ENCODE results near the gene CD151. TPM values are rescaled to one million over a fixed set of nuclear protein-coding genes. Genes with fewer than 3 reads are reported as not detected.

The CD151 gene
- total RNA-seq, 2 experiments from 2014 or later, result 28.0 to 28.6 TPM

GRCh38 chr11:880447-880846, 47.7 kb downstream of the CD151 start:
- Mint-ChIP-seq H3K9me3 (no peaks in the 10 kb centered on the region), H3K27me3 (no peaks in the 10 kb centered on the region), H3K27ac (no peak overlapping the region), H3K4me1 (no peaks in the 10 kb centered on the region), H3K36me3 (ENCODE audit: low read depth) (no peaks in the 10 kb centered on the region), H3K4me3 (no peak overlapping the region)
- DNase-seq, result no peak
- ChIA-PET POLR2A (no interaction called here), CTCF (no interaction called here)

GRCh38 chr11:882596-882995, 49.8 kb downstream of the CD151 start:
- POLR2A ChIA-PET, result no interaction called here
- DNase-seq, result no peak
- no peak overlapping the region for H3K4me3 Mint-ChIP-seq
- H3K27ac Mint-ChIP-seq, result no peak overlapping the region
- H3K4me1 Mint-ChIP-seq, result no peaks in the 10 kb centered on the region
- no peaks in the 10 kb centered on the region for H3K36me3 Mint-ChIP-seq (ENCODE audit: low read depth)
- CTCF ChIA-PET, result no interaction called here
- no peaks in the 10 kb centered on the region for H3K9me3 Mint-ChIP-seq
- H3K27me3 Mint-ChIP-seq, result no peaks in the 10 kb centered on the region

DNA sequence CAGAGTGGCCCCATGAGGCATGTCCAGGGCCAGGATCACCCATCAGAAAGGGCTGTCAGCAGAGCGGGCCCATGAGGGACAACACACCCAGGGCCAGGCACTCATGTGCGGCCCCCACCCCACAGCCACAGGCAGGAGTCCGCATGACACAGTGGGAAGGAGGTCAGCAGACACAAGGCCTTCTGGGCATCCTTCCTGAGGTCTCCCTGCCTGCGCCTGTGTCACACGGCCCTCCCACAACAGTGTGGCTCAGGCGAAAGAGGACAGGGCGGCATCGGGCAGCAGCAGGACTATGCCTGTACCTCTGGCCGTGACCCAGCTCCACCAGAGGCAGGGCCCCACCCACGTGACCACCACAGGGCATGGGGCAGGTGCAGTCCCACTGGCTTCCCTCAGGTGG, 50.8 kb downstream of the CD151 start:
- POLR2A ChIA-PET, result no interaction called here
- no peaks in the 10 kb centered on the region for H3K36me3 Mint-ChIP-seq (ENCODE audit: low read depth)
- H3K27me3 Mint-ChIP-seq, result no peaks in the 10 kb centered on the region
- CTCF ChIA-PET, result no interaction called here
- DNase-seq, result no peak
- H3K4me3 Mint-ChIP-seq, result no peak overlapping the region
- H3K27ac Mint-ChIP-seq, result no peak overlapping the region
- H3K4me1 Mint-ChIP-seq, result no peaks in the 10 kb centered on the region
- no peaks in the 10 kb centered on the region for H3K9me3 Mint-ChIP-seq

DNA sequence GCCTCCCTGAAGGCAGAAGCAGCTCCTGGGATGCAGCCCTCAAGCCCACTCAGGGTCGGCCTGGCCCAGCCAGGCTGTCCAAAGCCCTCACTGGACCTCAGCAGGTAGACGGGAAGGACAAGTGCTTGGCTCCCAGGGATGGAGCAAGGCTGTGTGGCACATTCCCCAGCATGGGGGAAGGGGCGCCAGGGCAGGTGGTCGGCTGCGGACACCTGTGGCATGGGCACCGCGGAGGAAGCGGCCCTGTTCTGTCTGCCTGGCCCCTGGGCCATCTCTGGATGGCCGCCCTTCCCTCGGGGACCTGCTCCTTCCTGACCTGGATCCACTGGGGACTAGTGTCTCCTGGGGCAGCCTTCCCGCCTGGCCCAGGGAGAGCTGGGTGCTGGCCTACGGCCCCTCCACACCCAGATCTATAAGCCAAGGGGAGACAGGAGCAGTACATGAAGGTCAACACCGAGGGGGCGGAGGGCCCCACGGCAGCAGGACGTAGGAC, 51.9 kb downstream of the CD151 start:
- ChIA-PET POLR2A (no interaction called here), CTCF (no interaction called here)
- H3K4me3 Mint-ChIP-seq, result no peak overlapping the region
- no peaks in the 10 kb centered on the region for H3K36me3 Mint-ChIP-seq (ENCODE audit: low read depth)
- DNase-seq, result no peak
- no peak overlapping the region for H3K27ac Mint-ChIP-seq
- no peaks in the 10 kb centered on the region for H3K27me3 Mint-ChIP-seq
- H3K9me3 Mint-ChIP-seq, result no peaks in the 10 kb centered on the region
- no peaks in the 10 kb centered on the region for H3K4me1 Mint-ChIP-seq

GRCh38 chr11:886568-886967, 53.8 kb downstream of the CD151 start:
- no peak for DNase-seq
- H3K27ac Mint-ChIP-seq, result no peak overlapping the region
- ChIA-PET POLR2A (interaction anchor here (1.5 kb wide), 1 partner anchor 9 kb away, joined by 4 read pairs; no protein-coding TSS in a partner anchor), CTCF (no interaction called here)
- H3K9me3 Mint-ChIP-seq, result no peaks in the 10 kb centered on the region
- H3K36me3 Mint-ChIP-seq (ENCODE audit: low read depth), result no peaks in the 10 kb centered on the region
- no peaks in the 10 kb centered on the region for H3K27me3 Mint-ChIP-seq
- no peak overlapping the region for H3K4me3 Mint-ChIP-seq
- H3K4me1 Mint-ChIP-seq, result no peaks in the 10 kb centered on the region

DNA sequence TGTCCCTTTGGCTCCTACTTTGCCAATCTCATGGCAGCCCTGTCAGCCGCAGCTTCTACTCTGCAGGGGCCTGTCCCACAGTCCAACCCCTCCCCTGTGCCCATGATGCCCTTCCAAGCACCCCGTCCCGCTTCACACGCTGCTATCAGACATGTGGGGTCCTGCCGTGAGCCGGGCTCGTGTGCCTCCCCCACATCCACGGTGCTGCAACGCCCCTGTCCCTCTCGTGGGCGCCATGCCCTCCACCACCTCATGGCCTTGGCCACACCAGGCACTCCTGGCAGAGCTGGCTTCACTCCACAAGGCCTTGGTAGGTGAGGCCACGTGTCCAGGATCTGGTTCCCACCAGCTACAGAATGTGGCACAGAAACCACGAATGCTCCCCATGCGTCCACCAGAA, 54.8 kb downstream of the CD151 start:
- POLR2A ChIA-PET, result no interaction called here
- H3K9me3 Mint-ChIP-seq, result no peaks in the 10 kb centered on the region
- CTCF ChIA-PET, result no interaction called here
- DNase-seq, result no peak
- H3K27me3 Mint-ChIP-seq, result no peaks in the 10 kb centered on the region
- H3K27ac Mint-ChIP-seq, result no peak overlapping the region
- H3K4me3 Mint-ChIP-seq, result no peak overlapping the region
- H3K4me1 Mint-ChIP-seq, result no peaks in the 10 kb centered on the region
- no peaks in the 10 kb centered on the region for H3K36me3 Mint-ChIP-seq (ENCODE audit: low read depth)

Other genes with a start within 250 kb of the CD151 start
- 100 to 1,000 TPM; 220 to 221 TPM for gene IRF7, start 217.0 kb upstream of the CD151 start, total RNA-seq
- gene CDHR5, start 208.0 kb upstream of the CD151 start, total RNA-seq, result not detected
- not detected for gene SCT, start 205.8 kb upstream of the CD151 start, total RNA-seq
- under 1 TPM; 0.18 to 0.20 TPM for gene DRD4, start 195.7 kb upstream of the CD151 start, total RNA-seq
- 10 to 100 TPM; 33.0 to 34.2 TPM for gene DEAF1, start 137.7 kb upstream of the CD151 start, total RNA-seq
- gene TMEM80, start 137.1 kb upstream of the CD151 start, total RNA-seq, result 10 to 100 TPM; 22.6 to 25.3 TPM
- 10 to 100 TPM; 16.2 to 19.4 TPM for gene EPS8L2, start 126.7 kb upstream of the CD151 start, total RNA-seq
- gene TALDO1, start 85.5 kb upstream of the CD151 start, total RNA-seq, result 100 to 1,000 TPM; 215 to 224 TPM
- gene GATD1, start 55.5 kb upstream of the CD151 start, total RNA-seq, result 10 to 100 TPM; 48.6 to 52.9 TPM
- gene CEND1, start 42.9 kb upstream of the CD151 start, total RNA-seq, result 1 to 10 TPM; 1.2 to 1.6 TPM
- gene SLC25A22, start 34.7 kb upstream of the CD151 start, total RNA-seq, result 10 to 100 TPM; 35.7 to 38.3 TPM
- gene PIDD1, start 27.7 kb upstream of the CD151 start, total RNA-seq, result 10 to 100 TPM; 45.1 to 48.5 TPM
- gene RPLP2, start 23.0 kb upstream of the CD151 start, total RNA-seq, result 1,000 to 10,000 TPM; 2,077 to 2,079 TPM
- gene PNPLA2, start 14.0 kb upstream of the CD151 start, total RNA-seq, result 10 to 100 TPM; 66.8 to 70.9 TPM
- 10 to 100 TPM; 12.7 to 13.7 TPM for gene CRACR2B, start 5.0 kb upstream of the CD151 start, total RNA-seq
- 10 to 100 TPM; 59.3 to 61.5 TPM for gene POLR2L, start 9.6 kb downstream of the CD151 start, total RNA-seq
- 1 to 10 TPM; 4.4 to 4.5 TPM for gene TSPAN4, start 9.9 kb downstream of the CD151 start, total RNA-seq
- gene CHID1, start 77.9 kb downstream of the CD151 start, total RNA-seq, result 10 to 100 TPM; 38.2 to 39.2 TPM
- 10 to 100 TPM; 50.5 to 51.1 TPM for gene AP2A2, start 92.9 kb downstream of the CD151 start, total RNA-seq
- not detected for gene MUC6, start 203.8 kb downstream of the CD151 start, total RNA-seq
- gene MUC2, start 241.9 kb downstream of the CD151 start, total RNA-seq, result not detected